Subcutaneous abdominal adipose tissue (tissue), 5 donors: ENCODE measurements around the gene DDX46.
"Not testable (repeated sequence)": the region's sequence is repeated elsewhere in the genome, so short reads cannot be mapped to it uniquely, and the experiment has no call there.

ENCODE experiments used
- H3K27ac ChIP-seq: one replicate; pipeline ENCODE4 v1.7.0; 2013; ENCODE audit warnings: low read depth, mild to moderate bottlenecking, inconsistent platforms, low read length, moderate library complexity
- H3K27me3 ChIP-seq, 5 donors: one replicate each; pipeline ENCODE4 v1.7.0; 2013; ENCODE audit warnings: low read length in 5 of 5, inconsistent platforms in 1 of 5; ENCODE audit not compliant: control insufficient read depth in 5 of 5, insufficient read depth in 4 of 5
- H3K36me3 ChIP-seq, 5 donors: one replicate each; pipeline ENCODE4 v1.7.0; 2013; ENCODE audit warnings: low read length in 5 of 5; ENCODE audit not compliant: control insufficient read depth in 5 of 5, insufficient read depth in 5 of 5
- H3K4me1 ChIP-seq, 5 donors: one replicate each; pipeline ENCODE4 v1.7.0; 2013; ENCODE audit warnings: low read length in 5 of 5, mild to moderate bottlenecking in 3 of 5, moderate library complexity in 1 of 5; ENCODE audit not compliant: control insufficient read depth in 5 of 5, insufficient read depth in 5 of 5
- H3K4me3 ChIP-seq, 5 donors: one replicate each; pipeline ENCODE4 v1.7.0; 2013; ENCODE audit warnings: low read length in 5 of 5, low read depth in 1 of 5
- H3K9ac ChIP-seq, 5 donors: one replicate each; pipeline ENCODE4 v1.7.0; 2013; ENCODE audit warnings: low read length in 5 of 5, mild to moderate bottlenecking in 4 of 5, moderate library complexity in 3 of 5
- H3K9me3 ChIP-seq, 5 donors: one replicate each; pipeline ENCODE4 v1.7.0; 2013; ENCODE audit warnings: low read length in 5 of 5; ENCODE audit not compliant: control insufficient read depth in 5 of 5
- donor health status: healthy.
- donor health status: healthy.
- donor health status: healthy.
- donor health status: healthy.
- donor health status: healthy.

Gene DDX46

GRCh38 chr5:134758504-134759341 lies at the start of gene DDX46:
Gene DDX46 (plus strand): TSS chr5:134758779. CDS start chr5:134758939, 160 bp downstream.
- H3K27me3 ChIP-seq, result no peaks in the 10 kb centered on the region
- H3K27ac ChIP-seq, result peak within 1 kb of the TSS; percentile 80
- H3K4me3 ChIP-seq, result peak within 1 kb of the TSS; percentile 87 to 99 (median 97)
- H3K4me1 ChIP-seq, result peaks cover 0 to 27% (median 22%) of the 10 kb centered on the region in 5 donors
- H3K36me3 ChIP-seq, result peaks cover 0 to 3% (median 0%) of the 10 kb centered on the region in 5 donors
- peak within 1 kb of the TSS; percentile 73 to 99 (median 95) for H3K9ac ChIP-seq
- H3K9me3 ChIP-seq, result no peaks in the 10 kb centered on the region

- H3K9me3 ChIP-seq, result no peaks in the 10 kb centered on the region
- no peak overlapping the region for H3K9ac ChIP-seq
- H3K4me1 ChIP-seq, result no peaks in the 10 kb centered on the region
- H3K36me3 ChIP-seq, result peaks cover 24 to 70% (median 53%) of the 10 kb centered on the region in 5 donors
- no peak overlapping the region for H3K4me3 ChIP-seq
- no peak overlapping the region for H3K27ac ChIP-seq
- no peaks in the 10 kb centered on the region for H3K27me3 ChIP-seq
Observed at GRCh38 chr5:134714120-134714519, 44.5 kb upstream of the DDX46 start.

GRCh38 chr5:134714541-134714940 lies 44.0 kb upstream of the DDX46 start:
- Histone ChIP-seq H3K27ac (no peak overlapping the region), H3K4me3 (no peak overlapping the region), H3K9me3 (no peaks in the 10 kb centered on the region), H3K4me1 (no peaks in the 10 kb centered on the region), H3K27me3 (no peaks in the 10 kb centered on the region), H3K9ac (no peak overlapping the region), H3K36me3 (peaks cover 20 to 70% (median 53%) of the 10 kb centered on the region in 5 donors)

- H3K36me3 ChIP-seq, result peaks cover 24 to 71% (median 50%) of the 10 kb centered on the region in 5 donors
- not testable (repeated sequence) for H3K9ac ChIP-seq, H3K9me3 ChIP-seq, H3K27ac ChIP-seq, H3K27me3 ChIP-seq, H3K4me1 ChIP-seq, H3K4me3 ChIP-seq
Observed at GRCh38 chr5:134715466-134715865, 43.1 kb upstream of the DDX46 start.

GRCh38 chr5:134724872-134725271 lies 33.7 kb upstream of the DDX46 start:
- no peak overlapping the region for H3K4me3 ChIP-seq
- H3K4me1 ChIP-seq, result no peaks in the 10 kb centered on the region
- H3K9me3 ChIP-seq, result no peaks in the 10 kb centered on the region
- no peaks in the 10 kb centered on the region for H3K27me3 ChIP-seq
- H3K27ac ChIP-seq, result no peak overlapping the region
- peaks cover 20 to 49% (median 33%) of the 10 kb centered on the region in 5 donors for H3K36me3 ChIP-seq
- H3K9ac ChIP-seq, result no peak overlapping the region

GRCh38 chr5:134732819-134733218 lies 25.8 kb upstream of the DDX46 start:
- H3K27ac ChIP-seq, result no peak overlapping the region
- H3K9me3 ChIP-seq, result no peaks in the 10 kb centered on the region
- H3K27me3 ChIP-seq, result no peaks in the 10 kb centered on the region
- H3K4me1 ChIP-seq, result peaks cover 0 to 3% (median 3%) of the 10 kb centered on the region in 5 donors
- no peak overlapping the region for H3K4me3 ChIP-seq
- no peak overlapping the region for H3K9ac ChIP-seq
- H3K36me3 ChIP-seq, result no peaks in the 10 kb centered on the region

- H3K9ac ChIP-seq, result no peak overlapping the region
- H3K4me1 ChIP-seq, result peaks cover 0 to 21% (median 19%) of the 10 kb centered on the region in 5 donors
- no peak overlapping the region for H3K27ac ChIP-seq
- H3K27me3 ChIP-seq, result no peaks in the 10 kb centered on the region
- no peaks in the 10 kb centered on the region for H3K9me3 ChIP-seq
- H3K4me3 ChIP-seq, result no peak overlapping the region
- H3K36me3 ChIP-seq, result no peaks in the 10 kb centered on the region
Observed at GRCh38 chr5:134735243-134735642, 23.3 kb upstream of the DDX46 start.

GRCh38 chr5:134736173-134736812 lies 22.3 kb upstream of the DDX46 start:
- Histone ChIP-seq H3K27me3 (no peaks in the 10 kb centered on the region), H3K36me3 (peaks cover 0 to 3% (median 0%) of the 10 kb centered on the region in 5 donors), H3K9ac (no peak overlapping the region), H3K4me1 (peaks cover 0 to 21% (median 19%) of the 10 kb centered on the region in 5 donors), H3K4me3 (no peak overlapping the region), H3K9me3 (no peaks in the 10 kb centered on the region), H3K27ac (no peak overlapping the region)

- Histone ChIP-seq H3K27ac (peak within 1 kb of the TSS; percentile 92), H3K4me3 (peak within 1 kb of the TSS; percentile 81 to 98 (median 95)), H3K36me3 (peaks cover 0 to 5% (median 0%) of the 10 kb centered on the region in 5 donors), H3K9ac (peak within 1 kb of the TSS; percentile 78 to 95 (median 85)), H3K27me3 (no peaks in the 10 kb centered on the region), H3K9me3 (no peaks in the 10 kb centered on the region), H3K4me1 (peaks cover 0 to 21% (median 19%) of the 10 kb centered on the region in 5 donors)
Observed at GRCh38 chr5:134738133-134738962, 20.2 kb upstream of the DDX46 start, which contains the start of gene CAMLG. Gene CAMLG (plus strand): TSS chr5:134738548. CDS start chr5:134738621, 73 bp downstream.
